KOPT-K1 (cell line): ENCODE measurements around the gene MGMT.

Source experiments
- H3K27ac ChIP-seq: fragments of 200-600 bp; sonication (generic); 2 replicates; pipeline ENCODE4 v1.5.1; 2016; ENCODE audit warnings: antibody characterized with exemption, mild to moderate bottlenecking, low read depth, low read length; ENCODE audit not compliant: poor library complexity, severe bottlenecking
- H3K36me3 ChIP-seq: fragments of 200-600 bp; sonication (generic); 2 replicates; pipeline ENCODE4 v1.5.1; 2017; ENCODE audit warnings: antibody characterized with exemption, mild to moderate bottlenecking, low read length, moderate library complexity; ENCODE audit not compliant: insufficient read depth
- H3K9me3 ChIP-seq: fragments of 200-600 bp; sonication (generic); 2 replicates; pipeline ENCODE4 v1.5.1; 2017; ENCODE audit warnings: antibody characterized with exemption, low read length, mild to moderate bottlenecking; ENCODE audit not compliant: insufficient read depth, poor library complexity, severe bottlenecking

The MGMT gene

DNA sequence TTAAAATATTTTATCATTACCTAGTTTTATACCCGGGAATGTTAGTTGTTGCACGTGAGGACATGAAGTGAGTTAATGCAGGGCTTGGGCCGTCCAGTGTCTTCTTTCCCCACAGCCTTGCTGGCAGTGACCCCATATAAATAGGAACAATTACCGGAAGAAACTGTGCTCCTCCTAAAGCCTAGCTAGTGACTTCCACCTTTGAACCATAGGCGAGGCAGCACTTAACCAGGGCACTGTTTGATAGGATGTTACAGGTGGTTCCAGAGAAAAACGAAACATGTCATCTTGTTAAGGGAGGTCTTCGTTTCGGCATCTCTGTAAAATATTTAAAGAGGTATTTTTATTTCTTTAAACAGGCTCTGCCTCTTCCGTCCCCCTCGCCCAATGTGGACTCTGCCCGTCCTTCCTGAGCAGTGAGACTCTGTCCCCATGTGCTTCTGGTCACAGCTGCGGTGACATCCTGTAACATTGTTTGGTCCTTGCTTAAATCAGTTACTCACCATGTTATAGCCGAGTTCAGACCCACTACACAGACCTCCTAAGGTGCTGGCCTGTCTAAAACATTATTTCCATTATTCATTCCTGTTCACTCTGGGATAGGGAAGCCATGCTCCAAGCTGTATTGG lies 145.6 kb downstream of the MGMT start:
- H3K36me3 ChIP-seq: no peaks in the 10 kb centered on the region
- H3K27ac ChIP-seq: no peak overlapping the region
- H3K9me3 ChIP-seq: no peaks in the 10 kb centered on the region

GRCh38 chr10:129613377-129613980 lies 146.4 kb downstream of the MGMT start:
- no peak overlapping the region for H3K27ac ChIP-seq
- no peaks in the 10 kb centered on the region for H3K36me3 ChIP-seq
- H3K9me3 ChIP-seq: no peaks in the 10 kb centered on the region

GRCh38 chr10:129614341-129614740 lies 147.3 kb downstream of the MGMT start:
- Histone ChIP-seq H3K27ac (no peak overlapping the region), H3K9me3 (no peaks in the 10 kb centered on the region), H3K36me3 (no peaks in the 10 kb centered on the region)

DNA sequence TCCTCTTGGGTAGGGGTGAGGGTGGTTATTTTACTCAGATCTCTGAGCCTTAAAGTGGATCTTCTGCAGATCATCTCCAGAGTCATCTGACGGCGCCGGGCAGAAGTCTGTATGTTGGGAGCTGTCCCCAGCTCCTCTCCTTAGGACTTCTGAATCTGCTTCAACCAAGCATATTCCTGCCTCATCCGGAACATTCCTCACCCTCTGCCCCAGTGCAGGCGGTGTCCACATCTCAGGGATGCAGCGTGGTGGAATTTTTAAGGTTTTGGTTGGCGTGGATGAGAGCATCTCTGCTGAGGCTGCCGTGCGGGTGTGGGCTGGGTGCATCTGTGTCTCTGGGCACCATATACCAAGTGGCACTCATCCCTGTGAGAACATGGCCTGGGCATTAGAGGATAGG lies 148.3 kb downstream of the MGMT start:
- Histone ChIP-seq H3K36me3 (no peaks in the 10 kb centered on the region), H3K27ac (no peak overlapping the region), H3K9me3 (no peaks in the 10 kb centered on the region)

DNA sequence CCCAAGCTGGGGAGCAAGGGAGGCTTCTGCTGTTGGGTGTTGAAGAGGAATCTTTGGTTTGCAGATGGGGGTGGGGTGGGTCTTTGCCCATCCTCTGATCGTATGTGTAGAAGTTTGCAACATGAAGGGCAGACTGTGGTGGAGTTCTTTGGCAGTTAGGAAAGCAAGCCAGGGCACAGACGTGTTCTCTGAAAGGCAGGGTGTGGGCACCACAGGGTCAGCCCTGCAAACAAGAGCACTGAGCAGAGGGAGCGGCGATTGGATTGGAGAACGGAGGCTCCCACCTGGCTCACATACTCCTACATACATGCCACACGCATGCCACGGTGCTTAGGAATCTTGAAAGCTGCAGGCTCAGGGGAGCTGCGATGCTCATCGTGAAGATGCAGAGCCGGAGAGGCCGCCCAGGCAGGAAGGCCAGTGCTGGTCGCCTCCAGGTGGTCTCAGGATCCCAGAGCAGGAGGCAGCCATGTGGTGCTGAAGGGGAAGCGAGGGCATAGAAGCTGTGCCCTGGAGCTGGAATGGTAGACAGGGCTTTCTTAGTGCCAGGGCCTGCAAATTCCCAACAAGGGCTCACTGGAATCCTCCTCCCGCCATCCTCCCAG lies 149.0 kb downstream of the MGMT start:
- H3K9me3 ChIP-seq: no peaks in the 10 kb centered on the region
- H3K27ac ChIP-seq: no peak overlapping the region
- no peaks in the 10 kb centered on the region for H3K36me3 ChIP-seq

- Histone ChIP-seq H3K27ac (no peak overlapping the region), H3K9me3 (no peaks in the 10 kb centered on the region), H3K36me3 (no peaks in the 10 kb centered on the region)
Observed at GRCh38 chr10:129617768-129618167, 150.7 kb downstream of the MGMT start.

GRCh38 chr10:129621062-129621461 lies 154.0 kb downstream of the MGMT start:
- no peak overlapping the region for H3K27ac ChIP-seq
- H3K9me3 ChIP-seq: no peaks in the 10 kb centered on the region
- H3K36me3 ChIP-seq: no peaks in the 10 kb centered on the region

DNA sequence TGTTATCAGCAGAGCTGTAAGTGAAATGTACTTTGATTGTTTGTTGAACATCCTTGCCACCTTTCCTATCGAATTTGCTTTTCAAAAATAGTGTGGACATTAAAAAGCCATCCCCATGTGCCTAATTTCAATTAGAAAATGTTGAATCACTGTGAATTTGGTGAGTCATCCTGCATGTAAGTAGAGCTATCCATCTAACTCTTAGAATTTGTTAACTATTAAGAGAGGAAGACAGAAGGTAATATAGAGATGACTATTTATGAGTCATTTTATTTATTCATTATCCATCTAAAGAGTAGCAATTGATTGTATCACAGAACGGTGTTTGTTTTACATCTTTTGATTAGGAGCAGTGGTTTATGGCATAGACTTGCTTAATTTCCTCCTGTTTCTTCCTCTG lies 154.7 kb downstream of the MGMT start:
- Histone ChIP-seq H3K36me3 (no peaks in the 10 kb centered on the region), H3K9me3 (no peaks in the 10 kb centered on the region), H3K27ac (no peak overlapping the region)

DNA sequence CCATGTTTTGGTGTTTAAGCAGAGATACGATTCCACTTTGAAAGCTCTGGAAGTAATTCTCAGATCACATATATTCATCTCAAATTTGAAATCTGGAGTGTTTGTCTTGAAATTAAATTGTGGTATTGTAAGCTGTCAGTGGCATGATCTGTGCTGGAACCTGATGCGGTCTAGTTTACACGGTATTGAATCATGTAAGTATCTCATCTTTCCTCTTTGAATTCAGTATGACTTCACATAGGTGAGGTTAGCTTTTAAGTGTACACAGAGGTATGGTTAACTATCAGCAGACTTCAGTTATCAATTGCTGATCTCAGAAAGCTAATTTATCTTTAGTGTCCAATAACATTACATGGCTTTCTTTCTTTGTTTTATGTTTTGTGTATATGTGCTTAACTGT lies 155.2 kb downstream of the MGMT start:
- Histone ChIP-seq H3K36me3 (no peaks in the 10 kb centered on the region), H3K27ac (no peak overlapping the region), H3K9me3 (no peaks in the 10 kb centered on the region)

- no peak overlapping the region for H3K27ac ChIP-seq
- H3K9me3 ChIP-seq: no peaks in the 10 kb centered on the region
- no peaks in the 10 kb centered on the region for H3K36me3 ChIP-seq
Observed at GRCh38 chr10:129622736-129623135, 155.7 kb downstream of the MGMT start.

GRCh38 chr10:129624526-129624925 lies 157.5 kb downstream of the MGMT start:
- H3K27ac ChIP-seq: no peak overlapping the region
- H3K9me3 ChIP-seq: no peaks in the 10 kb centered on the region
- no peaks in the 10 kb centered on the region for H3K36me3 ChIP-seq

DNA sequence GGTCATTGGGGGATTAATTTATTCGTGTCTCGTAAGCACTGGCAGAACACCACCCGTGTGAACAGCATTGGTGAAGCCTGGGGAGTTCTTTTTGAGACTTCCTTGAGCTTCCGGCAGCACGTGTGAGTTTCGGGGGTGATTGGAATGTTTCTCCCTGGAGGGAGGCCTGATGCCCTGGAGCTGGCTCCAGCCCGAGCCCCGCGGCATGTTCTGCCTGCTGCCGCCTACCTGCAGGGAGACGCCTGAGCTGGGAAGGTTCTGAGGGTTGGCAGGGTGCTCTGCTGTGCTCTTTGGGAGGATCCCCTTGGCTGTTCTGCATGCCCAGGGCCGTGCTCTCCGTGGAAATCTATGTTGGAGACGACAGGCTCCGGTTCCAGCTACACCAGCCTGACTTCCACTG lies 159.3 kb downstream of the MGMT start:
- no peaks in the 10 kb centered on the region for H3K36me3 ChIP-seq
- no peak overlapping the region for H3K27ac ChIP-seq
- H3K9me3 ChIP-seq: no peaks in the 10 kb centered on the region

GRCh38 chr10:129626796-129627435 lies 159.9 kb downstream of the MGMT start:
- no peaks in the 10 kb centered on the region for H3K36me3 ChIP-seq
- H3K27ac ChIP-seq: no peak overlapping the region
- no peaks in the 10 kb centered on the region for H3K9me3 ChIP-seq

DNA sequence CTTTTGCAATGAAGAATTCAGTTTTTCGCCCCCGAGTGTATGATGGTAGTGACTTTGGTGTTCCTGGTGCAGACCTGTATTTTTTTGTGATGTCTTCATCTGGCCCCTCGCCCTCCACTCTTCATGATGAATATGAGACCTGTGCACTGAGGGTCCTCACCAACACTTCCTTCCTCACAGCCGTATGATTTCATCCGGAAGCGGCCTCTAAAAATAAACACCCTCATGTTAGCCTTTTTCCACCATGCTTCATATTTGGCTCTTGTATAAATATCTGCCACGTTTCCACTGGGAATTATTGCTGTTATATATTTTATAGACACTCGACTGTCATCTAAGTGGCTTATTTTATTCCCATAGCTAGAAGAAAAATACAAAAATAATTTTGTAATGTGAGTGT lies 160.4 kb downstream of the MGMT start:
- no peaks in the 10 kb centered on the region for H3K36me3 ChIP-seq
- H3K9me3 ChIP-seq: no peaks in the 10 kb centered on the region
- H3K27ac ChIP-seq: no peak overlapping the region

DNA sequence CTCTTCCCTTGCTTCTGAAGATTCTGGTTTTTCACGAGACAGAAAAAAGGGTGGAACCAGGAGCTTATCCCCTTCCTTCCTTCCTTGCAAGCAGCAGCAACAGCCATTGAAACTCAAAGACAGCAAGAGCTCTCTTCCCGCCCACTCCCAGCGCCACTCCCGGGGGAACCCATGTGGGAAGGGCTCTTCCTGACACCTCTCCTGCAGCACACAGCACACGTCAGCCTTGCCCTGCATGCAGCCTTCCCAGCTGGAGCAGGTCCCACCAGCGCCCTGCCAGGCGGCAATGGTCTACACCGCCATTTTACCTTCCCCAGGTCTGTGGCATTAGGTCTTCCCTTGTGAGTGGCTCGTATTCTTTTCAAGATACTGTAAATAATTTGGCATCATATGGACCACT lies 161.8 kb downstream of the MGMT start:
- no peak overlapping the region for H3K27ac ChIP-seq

More for the DNA sequence above, 161.8 kb downstream of the MGMT start:
- Histone ChIP-seq H3K36me3 (no peaks in the 10 kb centered on the region), H3K9me3 (peaks cover 4% of the 10 kb centered on the region)
